Activated CD8-positive, alpha-beta memory T cell treated with anti-CD3 and anti-CD28 coated beads, Interleukin-2, amount 50 U/mL, for 4 hours (primary cell): ENCODE measurements around the gene TBL1X.

ENCODE experiments used
- DNase-seq: peaks from one replicate; pipeline ENCODE4 v3.0.0-alpha.2; 2020

Gene TBL1X

DNA sequence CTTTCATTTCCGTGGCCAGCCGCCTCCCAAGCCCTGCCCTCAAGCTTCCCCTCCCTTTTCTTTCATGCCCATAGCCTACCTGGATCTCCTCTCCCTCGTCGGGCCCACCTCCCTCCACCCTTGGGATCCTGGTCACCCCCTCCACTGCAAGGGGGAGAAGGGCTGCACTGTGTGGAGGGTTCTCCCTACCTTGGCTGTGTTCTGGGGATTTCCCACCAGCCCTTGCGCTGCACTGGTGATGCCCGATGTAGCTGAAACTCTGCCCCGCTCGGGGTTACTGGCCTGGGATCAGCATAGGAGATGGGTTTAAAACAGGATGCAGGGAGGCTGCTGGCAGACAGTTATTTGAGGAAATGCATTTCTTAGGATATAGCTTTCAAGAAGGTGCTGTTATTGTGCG lies 128.9 kb downstream of the TBL1X start:
- DNase-seq, result no peak

DNA sequence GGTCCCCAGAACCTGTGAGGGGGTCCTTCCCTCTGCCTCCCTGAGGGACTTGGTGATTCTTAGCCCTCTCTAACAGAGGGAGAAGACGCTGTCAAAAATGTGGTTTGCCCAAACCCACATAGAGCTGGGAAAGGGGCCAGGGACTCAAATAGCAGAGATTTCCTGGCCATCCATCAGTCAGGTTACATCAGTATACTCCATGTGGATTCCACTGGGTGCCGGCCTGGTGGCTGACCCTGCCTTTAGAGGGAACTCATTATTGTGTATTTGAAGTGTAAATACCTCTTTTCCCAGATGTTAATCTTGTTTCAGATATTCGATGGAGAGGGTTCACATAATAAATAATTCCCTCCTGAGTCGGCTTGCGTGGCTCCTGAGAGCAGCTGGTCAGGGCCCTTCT lies 130.3 kb downstream of the TBL1X start:
- DNase-seq, result no peak

- DNase-seq, result no peak
Measured at GRCh38 chrX:9596837-9597236, 132.0 kb downstream of the TBL1X start.

DNA sequence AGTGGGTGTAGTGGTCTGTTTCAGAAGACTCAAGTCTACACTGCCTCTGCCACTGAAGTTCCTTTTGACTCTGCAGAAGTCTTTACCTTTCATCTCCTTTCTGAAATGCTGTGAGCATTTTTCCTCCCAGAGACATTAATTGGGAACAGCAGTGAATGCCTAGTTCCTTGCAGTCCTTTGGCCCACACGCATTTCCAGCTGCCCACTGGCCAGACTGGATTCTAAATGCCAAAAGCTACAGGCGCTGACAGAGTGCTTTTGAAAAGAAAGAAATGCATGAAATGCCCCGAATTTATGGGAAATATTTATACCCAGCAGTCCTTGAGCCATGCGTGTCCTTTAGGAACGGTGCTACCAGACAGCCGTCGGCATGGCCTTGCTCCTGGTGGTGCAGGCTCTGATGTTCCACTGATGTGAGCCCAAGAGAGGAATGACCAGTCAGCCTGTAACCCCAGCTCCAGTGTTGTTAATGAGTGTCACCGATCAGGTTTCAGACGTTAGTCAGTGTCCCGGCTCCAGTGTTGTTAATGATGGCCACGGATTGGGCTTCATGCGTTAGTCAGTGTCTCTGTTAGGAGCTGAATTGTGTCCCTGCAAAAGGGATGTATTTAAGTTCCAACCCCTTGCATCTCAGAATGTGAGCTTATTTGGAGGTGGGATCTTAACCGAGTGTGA lies 132.6 kb downstream of the TBL1X start:
- DNase-seq, result no peak

DNA sequence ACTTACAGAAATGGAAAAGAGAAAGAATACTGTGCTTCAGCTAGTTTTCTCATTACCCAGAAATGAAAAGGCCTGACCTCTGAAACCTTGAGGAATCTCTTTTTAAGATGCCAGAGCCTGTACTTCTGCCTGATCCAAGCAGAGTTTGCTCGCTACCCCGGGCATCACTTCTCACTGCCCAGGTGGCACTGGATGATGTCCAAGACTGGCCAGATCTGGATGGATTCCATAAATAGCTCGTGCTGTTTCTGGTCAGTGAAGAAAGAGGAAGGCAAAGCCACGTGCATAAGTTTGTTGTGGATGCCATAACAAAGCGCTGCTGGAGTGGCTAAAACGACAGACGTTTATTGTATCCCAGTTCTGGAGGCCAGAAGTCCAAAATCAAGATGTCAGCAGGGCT lies 133.5 kb downstream of the TBL1X start:
- DNase-seq, result no peak

GRCh38 chrX:9604111-9604907 lies 139.5 kb downstream of the TBL1X start:
- DNase-seq, result no peak

DNA sequence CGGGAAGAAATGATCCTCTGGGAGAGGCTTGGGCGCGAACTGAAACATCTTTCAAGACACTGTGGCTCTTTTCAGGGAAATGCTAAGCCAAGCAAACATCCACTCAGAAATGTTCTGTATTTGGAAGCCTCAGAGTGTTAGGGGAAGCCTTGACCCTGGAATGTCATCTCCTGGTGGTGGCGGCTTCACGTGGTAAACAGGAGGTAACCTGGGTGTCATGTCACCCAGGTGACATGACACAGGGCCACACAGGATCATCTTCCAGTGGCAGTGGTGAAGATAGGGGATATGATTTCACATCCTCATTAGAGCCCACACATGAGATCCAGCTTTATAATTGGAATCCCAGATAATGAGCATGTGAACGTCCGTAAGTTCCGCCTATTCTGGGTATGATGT lies 140.0 kb downstream of the TBL1X start:
- DNase-seq, result no peak

DNA sequence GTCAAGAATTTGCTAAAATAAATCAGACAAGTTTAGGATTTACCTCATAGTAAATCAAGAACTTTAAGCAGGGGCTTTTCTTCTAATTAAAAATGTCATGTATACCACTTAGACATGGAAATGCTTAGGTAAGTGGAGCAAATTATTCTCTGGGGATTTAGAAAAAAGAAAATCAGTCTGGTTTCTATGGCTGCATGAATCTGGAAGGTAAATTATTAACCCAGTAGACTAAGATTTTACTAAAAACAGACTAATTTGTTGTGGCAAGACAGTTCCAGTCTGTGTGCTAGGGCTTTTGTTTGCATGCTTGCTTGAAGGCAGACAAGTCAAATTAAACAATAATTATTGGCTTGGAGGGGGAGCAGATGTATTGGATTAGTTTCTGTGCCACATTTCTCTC lies 140.6 kb downstream of the TBL1X start:
- DNase-seq, result no peak

DNA sequence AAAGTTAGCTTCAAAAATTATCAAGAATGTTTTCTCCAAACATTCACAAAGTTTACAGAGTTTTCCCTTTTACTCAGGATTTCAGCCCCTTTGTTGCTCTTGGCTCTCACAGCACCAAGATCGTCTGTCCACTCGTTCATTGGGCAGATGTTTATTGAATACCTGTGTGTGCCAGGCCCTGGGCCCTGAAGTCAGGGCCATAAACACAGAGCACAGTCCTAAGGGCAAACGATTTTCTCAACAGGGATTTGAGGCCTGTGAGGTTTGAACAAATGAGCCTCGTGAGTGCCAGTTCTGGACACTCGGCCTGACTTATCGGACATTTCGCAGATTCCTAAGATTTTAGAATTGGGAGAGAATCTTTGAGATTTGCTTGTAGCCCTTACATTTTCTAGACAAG lies 142.1 kb downstream of the TBL1X start:
- DNase-seq, result no peak

DNA sequence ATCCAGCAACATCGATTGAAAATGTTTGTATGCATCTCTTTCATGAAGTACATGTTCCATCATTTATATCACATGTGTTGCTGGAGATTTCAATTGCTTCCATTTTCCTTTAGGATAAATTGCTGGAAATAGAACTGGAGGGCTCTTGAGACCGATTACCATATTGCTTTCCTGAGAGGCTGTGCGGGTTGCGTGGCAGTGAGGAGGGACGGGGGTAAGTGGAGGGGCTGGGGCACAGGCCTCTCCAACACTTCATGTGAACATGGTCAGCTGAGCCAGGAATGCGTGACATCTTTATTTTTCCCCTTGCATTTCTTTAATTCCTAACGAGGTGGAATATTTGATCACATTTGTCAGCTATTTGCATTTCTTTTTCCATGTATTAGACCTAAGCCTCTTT lies 144.6 kb downstream of the TBL1X start:
- no peak for DNase-seq

- DNase-seq, result no peak
Measured at GRCh38 chrX:9609987-9610386, 145.1 kb downstream of the TBL1X start.

GRCh38 chrX:9610771-9611392 lies 146.0 kb downstream of the TBL1X start:
- no peak for DNase-seq

DNA sequence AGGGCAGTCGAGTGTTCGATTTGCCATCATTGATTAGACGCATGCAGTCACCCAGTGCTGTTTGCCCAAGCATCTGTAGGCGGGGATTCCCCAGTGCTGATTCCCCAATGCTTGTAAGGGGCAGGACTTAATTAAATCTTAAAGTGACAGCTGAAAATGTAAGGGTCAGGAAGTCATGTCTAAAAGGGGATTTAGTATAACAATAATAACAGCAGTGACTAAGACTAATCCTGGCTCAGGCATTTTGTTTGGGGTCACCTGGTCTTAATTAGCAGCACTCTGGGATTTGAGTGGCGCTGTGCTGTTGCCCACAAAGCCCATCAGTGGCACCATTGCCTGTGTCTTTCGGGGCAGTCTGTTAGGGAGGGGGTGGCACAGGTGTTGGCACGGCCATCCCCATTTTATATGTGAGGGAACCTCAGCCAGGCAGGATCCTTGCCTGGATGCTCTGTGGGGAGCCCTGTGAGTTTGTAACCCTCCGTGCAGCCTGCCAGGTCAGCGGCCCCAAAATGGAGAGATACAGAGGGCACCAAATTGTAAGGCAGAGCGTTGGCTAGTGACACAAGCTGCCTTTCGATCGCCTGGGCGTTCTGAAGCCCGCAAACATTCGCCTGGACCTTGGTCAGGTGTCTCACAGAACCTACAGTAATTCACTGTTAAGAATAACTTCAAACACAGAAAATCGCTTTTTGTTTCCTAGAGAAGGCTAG lies 146.7 kb downstream of the TBL1X start:
- no peak for DNase-seq

- no peak for DNase-seq
Measured at GRCh38 chrX:9612146-9612505, 147.3 kb downstream of the TBL1X start.

DNA sequence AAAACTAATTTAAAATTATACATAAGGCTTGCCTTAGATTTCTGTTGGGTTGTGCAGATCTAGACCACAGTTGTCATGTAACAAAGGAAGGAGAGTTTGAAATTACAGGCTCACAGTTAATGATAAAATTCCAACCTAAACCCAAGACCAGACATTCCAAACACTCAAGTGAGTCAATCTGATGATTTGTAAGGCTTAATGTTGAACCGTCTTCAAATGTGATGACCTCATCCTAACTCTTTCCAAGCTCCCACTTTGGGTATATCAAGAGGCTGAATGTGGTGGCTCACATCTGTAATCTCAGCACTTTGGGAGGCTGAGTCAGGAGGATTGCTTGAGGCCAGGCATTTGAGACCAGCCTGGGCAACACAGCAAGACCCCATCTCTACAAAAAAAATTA lies 149.2 kb downstream of the TBL1X start:
- DNase-seq, result no peak

DNA sequence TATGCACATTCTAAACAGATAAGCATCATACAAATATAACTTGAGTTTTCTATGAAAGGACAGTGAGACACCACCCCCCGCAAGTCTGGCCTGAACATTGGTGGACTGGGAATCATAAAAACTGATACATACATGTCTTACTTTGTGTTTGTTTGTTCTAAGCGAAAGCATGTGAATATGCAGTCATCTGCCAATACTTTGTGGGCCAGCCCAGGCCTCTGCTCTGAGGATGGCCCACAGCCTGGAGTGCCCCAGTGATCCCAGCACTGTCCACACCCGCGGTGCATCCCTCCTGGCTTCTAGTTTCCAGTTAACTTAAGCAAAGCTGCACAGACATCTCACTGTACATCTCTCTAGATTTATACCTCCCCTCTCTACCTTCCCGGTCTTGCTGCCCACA lies 154.3 kb downstream of the TBL1X start:
- no peak for DNase-seq

- no peak for DNase-seq
Measured at GRCh38 chrX:9619581-9619980, 154.7 kb downstream of the TBL1X start.

DNA sequence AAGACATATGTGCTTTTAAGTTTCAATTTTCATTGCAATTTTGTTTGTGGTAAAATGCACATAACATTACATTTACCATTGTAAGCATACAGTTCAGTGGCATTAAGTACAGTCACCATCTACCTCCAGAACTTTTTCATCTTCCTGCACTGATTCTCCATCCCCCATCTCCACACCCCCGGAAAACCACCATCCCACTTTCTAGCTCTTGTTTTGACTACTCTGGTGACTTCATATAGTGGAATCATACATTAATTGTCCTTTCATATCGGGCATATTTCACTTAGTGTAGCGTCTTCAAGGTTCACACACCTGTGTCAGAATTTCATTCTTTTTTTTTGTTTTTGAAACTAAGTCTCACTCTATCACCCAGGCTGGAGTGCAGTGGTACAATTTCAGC lies 157.3 kb downstream of the TBL1X start:
- DNase-seq, result no peak

DNA sequence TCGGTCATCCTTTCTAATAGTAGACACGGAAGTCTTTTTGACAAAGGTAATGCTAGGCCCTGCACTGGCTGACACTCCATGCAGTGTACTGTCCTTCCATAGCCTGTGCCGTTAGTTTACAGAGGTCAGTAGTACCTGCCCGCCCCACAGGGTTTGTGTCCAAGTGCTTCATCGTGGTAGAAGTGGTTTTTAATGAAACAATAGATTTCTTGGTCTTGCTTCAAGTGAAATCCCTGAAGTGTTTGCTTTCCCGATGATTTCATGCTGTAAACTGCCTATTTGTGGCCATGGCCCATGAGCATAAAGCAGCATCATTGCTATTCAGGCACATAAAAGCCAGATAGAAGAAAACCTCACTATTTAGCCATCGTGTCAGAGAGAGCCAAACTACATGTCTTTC lies 161.5 kb downstream of the TBL1X start:
- no peak for DNase-seq

DNA sequence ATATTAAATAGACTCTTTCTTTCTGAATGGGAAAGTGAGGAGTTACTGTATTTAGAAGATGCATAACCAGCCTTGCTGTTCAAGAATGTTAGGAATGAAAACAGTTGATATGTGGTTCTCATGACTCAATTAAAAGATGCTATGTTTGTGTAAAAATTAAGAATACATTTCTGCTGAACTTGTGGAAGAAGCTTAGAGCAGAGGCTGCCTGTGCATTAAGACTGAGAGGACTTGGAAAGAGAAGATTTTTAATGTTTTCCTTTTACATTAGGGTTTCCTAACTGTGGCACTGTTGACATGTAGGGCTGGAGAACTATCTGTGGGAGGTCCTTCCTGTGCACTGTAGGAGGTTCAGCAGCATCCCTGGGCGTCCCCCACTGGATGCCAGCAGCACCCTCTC lies 163.1 kb downstream of the TBL1X start:
- no peak for DNase-seq

DNA sequence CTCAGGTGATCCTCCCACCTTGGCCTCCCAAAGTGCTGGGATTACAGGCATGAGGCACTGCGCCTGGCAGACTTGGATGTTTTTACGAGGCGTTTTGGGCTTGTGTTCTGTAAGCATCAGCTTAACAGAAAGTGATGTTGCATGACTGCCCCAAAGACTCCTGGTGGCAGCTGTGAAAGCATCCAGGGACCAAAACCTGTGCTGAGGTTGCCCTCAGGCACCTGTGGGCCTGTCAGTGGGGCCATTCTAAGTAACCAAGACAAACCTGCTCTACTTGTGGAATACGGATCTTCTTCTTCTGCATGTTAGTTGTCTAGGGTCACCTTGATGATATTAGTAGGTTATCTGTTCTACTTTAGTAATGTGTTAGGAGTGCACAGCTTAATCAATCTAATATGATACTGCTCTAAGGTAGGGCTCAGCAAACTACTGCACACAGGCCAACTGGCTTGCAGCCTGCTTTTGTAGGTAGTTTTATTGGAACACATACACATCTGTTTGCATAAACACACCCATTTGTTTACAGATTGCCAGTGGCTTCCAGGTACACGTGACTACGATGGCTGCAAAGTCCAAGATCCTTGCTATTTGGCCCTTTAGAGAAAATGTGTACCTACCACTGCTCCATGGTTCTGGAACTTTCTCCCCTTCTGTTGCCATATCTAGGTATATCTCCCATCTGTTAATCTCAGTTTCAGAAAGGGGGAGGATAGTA lies 164.1 kb downstream of the TBL1X start:
- DNase-seq, result no peak

- no peak for DNase-seq
Measured at GRCh38 chrX:9634551-9634950, 169.7 kb downstream of the TBL1X start.

DNA sequence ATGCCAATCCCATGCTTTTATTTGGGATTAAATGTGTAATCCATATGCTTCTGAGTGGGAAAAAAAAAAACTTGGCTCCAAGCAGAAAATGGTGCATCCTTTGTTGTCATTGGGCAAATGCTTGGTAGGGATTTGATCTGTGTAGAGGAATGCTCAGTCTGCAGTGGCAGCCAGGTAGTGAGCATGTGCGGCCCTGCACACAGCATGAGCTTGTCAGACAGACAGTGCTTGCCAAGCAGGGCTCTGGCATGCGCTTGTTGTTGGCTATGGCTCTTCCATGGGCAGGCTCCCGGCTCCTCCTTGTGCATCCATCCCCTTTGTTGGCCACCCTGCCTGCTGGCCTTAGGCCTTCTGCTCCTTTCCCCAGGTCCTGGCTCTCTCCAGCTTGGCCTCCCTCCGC lies 170.5 kb downstream of the TBL1X start:
- DNase-seq, result no peak
